H1 (cell line): ENCODE measurements around the gene INHBA. TPM values are rescaled to one million over a fixed set of nuclear protein-coding genes. Genes with fewer than 3 reads are reported as not detected.

Source experiments
- CTCF ChIA-PET: fragments of 300-600 bp; sonication (Branson Sonifier 250); formaldehyde crosslinking; loops from one replicate; lab custom pipeline; 2021; ENCODE audit not compliant: partially characterized antibody; lab: Charles Lee
- POLR2A ChIA-PET: fragments of 300-600 bp; sonication (Branson Sonifier 250); formaldehyde crosslinking; loops from one replicate; lab custom pipeline; 2021; ENCODE audit warnings: inconsistent platforms; ENCODE audit not compliant: partially characterized antibody; lab: Charles Lee
- DNase-seq, 2 experiments: peaks; one replicate each; pipeline versions ENCODE4 v3.0.0 to v3.0.0-alpha.2; 2010 to 2022; ENCODE audit warnings: low spot score in 2 of 2, low read depth in 1 of 2, mixed read lengths in 1 of 2
- FAIRE-seq: peaks from 2 replicates; lab custom pipeline; 2011; peaks lifted over from hg19 to GRCh38; lab: Jason Lieb, UNC
- H2AFZ ChIP-seq: 2 replicates; pipeline ENCODE4 v1.8.1; 2012; ENCODE audit warnings: low read length, inconsistent platforms
- H2AK5ac ChIP-seq: 2 replicates; pipeline ENCODE4 v1.6.1; 2013; ENCODE audit warnings: low read depth, low read length
- H2BK120ac ChIP-seq: replicated peaks from 2 replicates; pipeline ENCODE3; 2013; ENCODE audit warnings: low read depth, low read length, inconsistent platforms
- H2BK12ac ChIP-seq: 2 replicates; pipeline ENCODE4 v1.6.1; 2013; ENCODE audit warnings: low read depth, low read length
- H2BK15ac ChIP-seq: 2 replicates; pipeline ENCODE4 v1.6.1; 2013; ENCODE audit warnings: low read length
- H2BK20ac ChIP-seq: 2 replicates; pipeline ENCODE4 v1.6.1; 2013; ENCODE audit warnings: low read length
- H2BK5ac ChIP-seq: 2 replicates; pipeline ENCODE4 v1.6.1; 2013; ENCODE audit warnings: low read depth, low read length
- H3K14ac ChIP-seq: 2 replicates; pipeline ENCODE4 v1.6.1; 2013; ENCODE audit warnings: inconsistent platforms; ENCODE audit not compliant: insufficient read length
- H3K18ac ChIP-seq: 2 replicates; pipeline ENCODE4 v1.6.1; 2013; ENCODE audit warnings: low read length; ENCODE audit errors: extremely low read depth
- H3K23ac ChIP-seq: 2 replicates; pipeline ENCODE4 v1.6.1; 2013; ENCODE audit warnings: inconsistent platforms; ENCODE audit not compliant: insufficient read length
- H3K23me2 ChIP-seq: 2 replicates; pipeline ENCODE4 v1.6.1; 2013; ENCODE audit warnings: low read depth, low read length
- H3K27ac ChIP-seq: 2 replicates; pipeline ENCODE4 v1.6.1; 2011; ENCODE audit warnings: low read depth, low read length, inconsistent platforms
- H3K27me3 ChIP-seq, 4 experiments: replicated peaks in 1 of 4; 1 replicate in 1 of 4; 2 replicates in 3 of 4; pipeline versions ENCODE4 v1.6.1 to v1.8.1; 2011 to 2013; ENCODE audit warnings: low read length in 3 of 4, mild to moderate bottlenecking in 3 of 4, inconsistent platforms in 2 of 4, mixed read lengths in 2 of 4, moderate library complexity in 1 of 4; ENCODE audit not compliant: control insufficient read depth in 3 of 4, insufficient read depth in 3 of 4; ENCODE audit errors: extremely low read depth in 1 of 4
- H3K36me3 ChIP-seq, 4 experiments: 2 replicates each; pipeline versions ENCODE4 v1.6.1 to v1.8.1; 2011 to 2013; ENCODE audit warnings: mild to moderate bottlenecking in 4 of 4, low read length in 3 of 4, moderate library complexity in 2 of 4, control low read depth in 1 of 4, inconsistent platforms in 1 of 4; ENCODE audit not compliant: insufficient read depth in 4 of 4, control insufficient read depth in 2 of 4
- H3K4ac ChIP-seq: replicated peaks from 2 replicates; pipeline ENCODE3; 2013; ENCODE audit warnings: low read length, low read depth, mixed read lengths, inconsistent platforms; ENCODE audit not compliant: insufficient read length
- H3K4me1 ChIP-seq, 4 experiments: replicated peaks in 1 of 4; 1 replicate in 1 of 4; 2 replicates in 3 of 4; pipeline versions ENCODE4 v1.6.1 to v1.8.1; 2011 to 2013; ENCODE audit warnings: low read length in 3 of 4, inconsistent platforms in 2 of 4, mixed read lengths in 1 of 4; ENCODE audit not compliant: insufficient read depth in 4 of 4, control insufficient read depth in 3 of 4
- H3K4me2 ChIP-seq, 2 experiments: 2 replicates each; pipeline versions ENCODE4 v1.6.1 to v1.8.1; 2011 to 2013; ENCODE audit warnings: low read depth in 2 of 2, low read length in 2 of 2, control low read depth in 1 of 2, inconsistent platforms in 1 of 2, mild to moderate bottlenecking in 1 of 2; ENCODE audit not compliant: insufficient read depth in 1 of 2
- H3K4me3 ChIP-seq, 4 experiments: fragments of 200-600, 300-600 bp in 1 of 4; sonication (generic), shearing (Covaris generic), sonication (Bioruptor Twin) in 1 of 4; 2 replicates each; pipeline versions ENCODE4 v1.5.1 to v1.8.1; 2011 to 2016; ENCODE audit warnings: low read length in 4 of 4, low read depth in 3 of 4, control low read depth in 2 of 4, inconsistent platforms in 2 of 4, mild to moderate bottlenecking in 2 of 4, mixed read lengths in 1 of 4, moderate library complexity in 1 of 4; ENCODE audit not compliant: insufficient read depth in 2 of 4; ENCODE audit errors: extremely low read depth in 1 of 4
- H3K56ac ChIP-seq: replicated peaks from 2 replicates; pipeline ENCODE3; 2013; ENCODE audit warnings: low read depth, mild to moderate bottlenecking, mixed read lengths, low read length, inconsistent platforms; ENCODE audit not compliant: insufficient read length
- H3K79me1 ChIP-seq: 2 replicates; pipeline ENCODE4 v1.6.1; 2013; ENCODE audit warnings: low read depth, low read length, control low read depth
- H3K79me2 ChIP-seq, 2 experiments: 2 replicates each; pipeline versions ENCODE4 v1.6.1 to v1.8.1; 2012 to 2013; ENCODE audit warnings: low read length in 2 of 2, mild to moderate bottlenecking in 2 of 2, inconsistent platforms in 1 of 2; ENCODE audit not compliant: insufficient read depth in 2 of 2, control insufficient read depth in 1 of 2
- H3K9ac ChIP-seq, 4 experiments: replicated peaks in 1 of 4; 1 replicate in 1 of 4; 2 replicates in 3 of 4; pipeline versions ENCODE4 v1.6.1 to v1.8.1; 2011 to 2013; ENCODE audit warnings: low read depth in 3 of 4, low read length in 3 of 4, control low read depth in 2 of 4, mild to moderate bottlenecking in 2 of 4, moderate library complexity in 2 of 4, inconsistent platforms in 1 of 4; ENCODE audit errors: extremely low read depth in 1 of 4
- H3K9me3 ChIP-seq, 2 experiments: 2 replicates each; pipeline versions ENCODE4 v1.6.1 to v1.8.1; 2012 to 2013; ENCODE audit warnings: mild to moderate bottlenecking in 2 of 2, moderate library complexity in 2 of 2, control low read depth in 1 of 2, inconsistent platforms in 1 of 2, low read depth in 1 of 2, low read length in 1 of 2, mixed read lengths in 1 of 2; ENCODE audit not compliant: insufficient read depth in 2 of 2
- H4K20me1 ChIP-seq, 2 experiments: replicated peaks in 1 of 2; 2 replicates each; pipeline versions ENCODE3 to v1.8.1; 2011 to 2013; ENCODE audit warnings: inconsistent platforms in 2 of 2, low read length in 2 of 2, mild to moderate bottlenecking in 1 of 2; ENCODE audit not compliant: insufficient read depth in 2 of 2, control insufficient read depth in 1 of 2
- H4K5ac ChIP-seq: 2 replicates; pipeline ENCODE4 v1.6.1; 2013; ENCODE audit warnings: low read length, low read depth, mixed read lengths, inconsistent platforms; ENCODE audit not compliant: insufficient read length
- H4K8ac ChIP-seq: 2 replicates; pipeline ENCODE4 v1.8.0; 2013; ENCODE audit warnings: mild to moderate bottlenecking, moderate library complexity, low read length, inconsistent platforms; ENCODE audit not compliant: insufficient read depth; ENCODE audit errors: extremely low read depth
- H4K91ac ChIP-seq: replicated peaks from 2 replicates; pipeline ENCODE3; 2013; ENCODE audit warnings: low read length, mixed read lengths, inconsistent platforms; ENCODE audit not compliant: insufficient read length
- CBX8 ChIP-seq: fragments of 300-800, 300-1000 bp; sonication (generic); IDR thresholded peaks from 2 replicates; pipeline ENCODE4 v1.7.1; 2016; ENCODE audit warnings: low read depth, low read length, borderline replicate concordance
- KDM4A ChIP-seq: IDR thresholded peaks from one replicate; pipeline ENCODE4 v1.7.1; 2012; ENCODE audit warnings: low read depth, mild to moderate bottlenecking, moderate library complexity, low read length, inconsistent platforms; ENCODE audit not compliant: severe bottlenecking
- POLR2AphosphoS5 ChIP-seq: IDR thresholded peaks from 2 replicates; pipeline ENCODE4 v1.6.1; 2011; ENCODE audit warnings: low read depth, low read length
- RFX5 ChIP-seq: IDR thresholded peaks from 2 replicates; pipeline ENCODE4 v1.6.1; 2011; ENCODE audit warnings: low read depth, low read length, improper control_type of control experiment, borderline replicate concordance
- SP1 ChIP-seq: IDR thresholded peaks from 2 replicates; pipeline ENCODE4 v1.6.1; 2011; ENCODE audit warnings: low read depth, low read length
- SP4 ChIP-seq: IDR thresholded peaks from 2 replicates; pipeline ENCODE4 v1.6.1; 2012; ENCODE audit warnings: low read length, inconsistent platforms
- SRF ChIP-seq: IDR thresholded peaks from 2 replicates; pipeline ENCODE4 v1.6.1; 2011; ENCODE audit warnings: mild to moderate bottlenecking, low read depth, low read length, moderate library complexity
- TEAD4 ChIP-seq: IDR thresholded peaks from 2 replicates; pipeline ENCODE4 v1.6.1; 2012; ENCODE audit warnings: low read depth, low read length, inconsistent platforms, mixed read lengths
- YY1 ChIP-seq: IDR thresholded peaks from 2 replicates; pipeline ENCODE4 v1.6.1; 2011; ENCODE audit warnings: low read depth, mild to moderate bottlenecking, low read length
- WGBS, 2 experiments: shearing (Covaris generic) in 1 of 2; methylation state at CpG; one replicate each; pipeline versions ENCODE4 v1.1.6 to v1.1.7; 2013 to 2015; ENCODE audit warnings: low lambda C conversion rate in 2 of 2, mixed read lengths in 2 of 2, inconsistent platforms in 1 of 2, low coverage in 1 of 2, missing lambda C conversion rate in 1 of 2; ENCODE audit not compliant: insufficient replicate concordance in 2 of 2, insufficient coverage in 1 of 2, insufficient read length in 1 of 2; ENCODE audit errors: extremely low coverage in 1 of 2, missing lambda C conversion rate in 1 of 2; 5-methylcytosine and 5-hydroxymethylcytosine counted together
- polyA plus RNA-seq, 7 experiments: library from polyadenylated mRNA; depleted of rRNA in 3 of 7; stranded (reverse) in 5 of 7; unstranded in 2 of 7; fragments of >200 nt in 5 of 7; fragments of 200-250 nt in 2 of 7; gene quantifications; 1 replicate in 5 of 7; 2 replicates in 1 of 7; 4 replicates in 1 of 7; pipeline versions ENCODE4 v1.2.1 to v1.2.3, GENCODE V29; 2011 to 2013; ENCODE audit warnings: missing spikeins in 2 of 7, mixed read lengths in 2 of 7
- total RNA-seq: library from RNA; stranded (reverse); fragmentation: NEBNext Ultra II Directional; extraction: Animal tissue kit (Norgen Biotek cat#: 25700); gene quantifications from 2 replicates; pipeline ENCODE4 v1.2.1, GENCODE V29; 2021
- TF ChIP-seq, protein P1 (sequence below), 3 experiments: IDR thresholded peaks; 1 replicate in 2 of 3; 2 replicates in 1 of 3; pipeline versions ENCODE4 v1.5.1 to v1.6.1; 2011; ENCODE audit warnings: low read length in 3 of 3, mild to moderate bottlenecking in 3 of 3, inconsistent platforms in 2 of 3, low read depth in 1 of 3, moderate library complexity in 1 of 3; ENCODE audit not compliant: insufficient read depth in 1 of 3; ENCODE audit errors: control extremely low read depth in 1 of 3

The INHBA gene
- total and polyA plus RNA-seq, 2 of the 8 experiments (the other 6 are each of a cell fraction or from before 2014, with no cell fraction given) = 1.1 to 2.7 TPM

DNA sequence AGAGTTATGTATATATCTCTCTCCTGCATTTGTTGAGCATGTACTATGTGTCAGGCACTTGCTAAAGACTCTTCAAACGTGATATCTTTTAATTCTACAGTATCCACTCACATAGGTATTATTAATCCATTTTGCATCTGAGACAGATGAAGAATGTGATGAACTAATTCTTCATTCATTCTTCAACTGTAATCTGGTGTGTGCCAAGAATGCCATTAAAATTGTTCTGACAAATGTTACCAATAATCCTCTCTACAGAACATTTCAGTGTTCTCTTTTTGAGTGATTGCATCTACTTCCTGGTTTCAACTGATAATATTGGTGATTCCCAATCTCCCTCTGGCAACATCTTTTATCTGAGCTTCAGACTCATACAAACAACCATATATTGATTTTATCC, 18.0 kb upstream of the INHBA start:
- no peak overlapping the region for H2AFZ ChIP-seq
- H3K79me2 ChIP-seq = no peaks in the 10 kb centered on the region
- no peak overlapping the region for H4K8ac ChIP-seq
- no peak overlapping the region for H2BK120ac ChIP-seq
- no peak overlapping the region for H3K14ac ChIP-seq
- H3K4me3 ChIP-seq = no peak overlapping the region
- ChIA-PET CTCF (interaction anchor here (1.8 to 2.8 kb wide), 2 partner anchors 10 to 11 kb away, joined by 4 to 16 read pairs; no protein-coding TSS in a partner anchor), POLR2A (no interaction called here)
- no peak overlapping the region for H3K56ac ChIP-seq
- H3K36me3 ChIP-seq = no peaks in the 10 kb centered on the region
- no peaks in the 10 kb centered on the region for H3K27me3 ChIP-seq
- no peaks in the 10 kb centered on the region for H3K9me3 ChIP-seq
- no peaks in the 10 kb centered on the region for H4K20me1 ChIP-seq
- H3K79me1 ChIP-seq = no peaks in the 10 kb centered on the region
- H2BK15ac ChIP-seq = no peak overlapping the region
- no peak overlapping the region for H3K18ac ChIP-seq
- no peaks in the 10 kb centered on the region for H3K4me1 ChIP-seq
- H3K23ac ChIP-seq = no peak overlapping the region
- no peak overlapping the region for H3K27ac ChIP-seq
- no peak overlapping the region for H4K5ac ChIP-seq
- no peak overlapping the region for H2BK12ac ChIP-seq
- no peak overlapping the region for H3K9ac ChIP-seq
- no peak overlapping the region for H2BK20ac ChIP-seq
- 90% methylated on average over 1 of the region's 1 CpG; no CpG with 5 or more reads in 1 of the 2 experiments for WGBS, 2 experiments
- H3K4me2 ChIP-seq = no peak overlapping the region
- no peak overlapping the region for H4K91ac ChIP-seq
- H2AK5ac ChIP-seq = no peak overlapping the region
- H3K4ac ChIP-seq = no peak overlapping the region
- no peak overlapping the region for H2BK5ac ChIP-seq
- DNase-seq = no peak
- TF ChIP-seq SRF (no peak), TEAD4 (no peak), CBX8 (no peak), POLR2AphosphoS5 (no peak), SP4 (no peak), KDM4A (no peak), RFX5 (no peak), YY1 (no peak), SP1 (no peak)
- TF ChIP-seq, protein P1, sequence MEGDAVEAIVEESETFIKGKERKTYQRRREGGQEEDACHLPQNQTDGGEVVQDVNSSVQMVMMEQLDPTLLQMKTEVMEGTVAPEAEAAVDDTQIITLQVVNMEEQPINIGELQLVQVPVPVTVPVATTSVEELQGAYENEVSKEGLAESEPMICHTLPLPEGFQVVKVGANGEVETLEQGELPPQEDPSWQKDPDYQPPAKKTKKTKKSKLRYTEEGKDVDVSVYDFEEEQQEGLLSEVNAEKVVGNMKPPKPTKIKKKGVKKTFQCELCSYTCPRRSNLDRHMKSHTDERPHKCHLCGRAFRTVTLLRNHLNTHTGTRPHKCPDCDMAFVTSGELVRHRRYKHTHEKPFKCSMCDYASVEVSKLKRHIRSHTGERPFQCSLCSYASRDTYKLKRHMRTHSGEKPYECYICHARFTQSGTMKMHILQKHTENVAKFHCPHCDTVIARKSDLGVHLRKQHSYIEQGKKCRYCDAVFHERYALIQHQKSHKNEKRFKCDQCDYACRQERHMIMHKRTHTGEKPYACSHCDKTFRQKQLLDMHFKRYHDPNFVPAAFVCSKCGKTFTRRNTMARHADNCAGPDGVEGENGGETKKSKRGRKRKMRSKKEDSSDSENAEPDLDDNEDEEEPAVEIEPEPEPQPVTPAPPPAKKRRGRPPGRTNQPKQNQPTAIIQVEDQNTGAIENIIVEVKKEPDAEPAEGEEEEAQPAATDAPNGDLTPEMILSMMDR (IDR thresholded peaks at IDR 0.05; ENCODE audit: control extremely low read depth in 1 of 3, insufficient read depth in 1 of 3, low read depth in 1 of 3, low read length in 3 of 3) = no peak
- FAIRE-seq = no peak
- H3K23me2 ChIP-seq = no peaks in the 10 kb centered on the region
